IMR-90 (cell line): ENCODE data around the gene NCDN.

Source experiments
- BHLHE40 ChIP-seq: fragments of 150-350 bp; IDR thresholded peaks from 2 replicates; pipeline ENCODE4 v1.6.1; 2016; ENCODE audit warnings: mild to moderate bottlenecking, low read depth, low read length
- CEBPB ChIP-seq: IDR thresholded peaks from 2 replicates; pipeline ENCODE4 v1.6.1; 2012; ENCODE audit warnings: low read depth, low read length, improper control_type of control experiment
- CHD1 ChIP-seq: IDR thresholded peaks from 2 replicates; pipeline ENCODE4 v1.6.1; 2012; ENCODE audit warnings: low read depth, low read length, improper control_type of control experiment
- FOS ChIP-seq: fragments of 150-350 bp; IDR thresholded peaks from 2 replicates; pipeline ENCODE4 v1.6.1; 2016; ENCODE audit warnings: low read depth, low read length
- MAFK ChIP-seq: IDR thresholded peaks from 2 replicates; pipeline ENCODE4 v1.6.1; 2012; ENCODE audit warnings: low read depth, low read length, improper control_type of control experiment
- MXI1 ChIP-seq: IDR thresholded peaks from 2 replicates; pipeline ENCODE4 v1.6.1; 2012; ENCODE audit warnings: low read depth, mild to moderate bottlenecking, low read length, moderate library complexity, borderline replicate concordance
- POLR2A ChIP-seq: IDR thresholded peaks from 2 replicates; pipeline ENCODE4 v1.6.1; 2012; ENCODE audit warnings: mild to moderate bottlenecking, low read depth, low read length
- RAD21 ChIP-seq: IDR thresholded peaks from 2 replicates; pipeline ENCODE4 v1.6.1; 2012; ENCODE audit warnings: low read length, improper control_type of control experiment
- RCOR1 ChIP-seq: IDR thresholded peaks from 2 replicates; pipeline ENCODE4 v1.6.1; 2012; ENCODE audit warnings: mild to moderate bottlenecking, low read length, improper control_type of control experiment; ENCODE audit not compliant: insufficient replicate concordance
- RFX5 ChIP-seq: IDR thresholded peaks from 2 replicates; pipeline ENCODE4 v1.8.0; 2012; ENCODE audit warnings: low read depth, mild to moderate bottlenecking, low read length, moderate library complexity
- SMC3 ChIP-seq: fragments of 150-350 bp; IDR thresholded peaks from 2 replicates; pipeline ENCODE4 v1.6.1; 2016; ENCODE audit warnings: low read depth, mild to moderate bottlenecking, antibody characterized with exemption, low read length, moderate library complexity
- TF ChIP-seq, protein P1 (sequence below): conservative IDR thresholded peaks from 2 replicates; pipeline ENCODE4 v1.5.1; 2012; ENCODE audit warnings: mild to moderate bottlenecking, low read depth, low read length, improper control_type of control experiment
- TF ChIP-seq, protein P2 (sequence below): fragments of 150-350 bp; IDR thresholded peaks from 2 replicates; pipeline ENCODE4 v1.6.1; 2017; ENCODE audit warnings: mild to moderate bottlenecking, antibody characterized with exemption, low read length, low read depth
- TF ChIP-seq, protein P3 (sequence below): fragments of 150-350 bp; IDR thresholded peaks from 2 replicates; pipeline ENCODE4 v1.6.1; 2016; ENCODE audit warnings: low read depth, mild to moderate bottlenecking, low read length, moderate library complexity, borderline replicate concordance

DNA sequence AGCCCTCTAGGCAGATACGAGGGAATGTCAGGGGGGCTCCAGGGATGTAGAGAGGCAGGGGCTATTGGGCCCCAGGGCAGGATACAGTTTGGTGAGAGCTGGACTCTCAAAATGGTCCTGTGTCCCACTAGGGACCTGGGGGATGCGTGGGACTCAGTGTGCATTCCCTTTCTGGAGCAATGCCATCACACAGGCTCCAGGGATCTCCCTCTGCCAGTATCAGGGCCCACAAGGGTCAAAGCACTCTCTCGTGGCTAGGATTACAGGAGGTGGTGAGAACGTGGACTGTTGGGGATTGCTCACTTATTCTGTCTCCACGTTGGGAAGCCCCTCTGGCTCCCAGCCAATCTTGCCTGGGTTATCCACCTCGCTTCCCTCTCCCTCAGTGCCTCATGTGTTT is 26.2 kb upstream of the NCDN start:
- TF ChIP-seq, protein P1, sequence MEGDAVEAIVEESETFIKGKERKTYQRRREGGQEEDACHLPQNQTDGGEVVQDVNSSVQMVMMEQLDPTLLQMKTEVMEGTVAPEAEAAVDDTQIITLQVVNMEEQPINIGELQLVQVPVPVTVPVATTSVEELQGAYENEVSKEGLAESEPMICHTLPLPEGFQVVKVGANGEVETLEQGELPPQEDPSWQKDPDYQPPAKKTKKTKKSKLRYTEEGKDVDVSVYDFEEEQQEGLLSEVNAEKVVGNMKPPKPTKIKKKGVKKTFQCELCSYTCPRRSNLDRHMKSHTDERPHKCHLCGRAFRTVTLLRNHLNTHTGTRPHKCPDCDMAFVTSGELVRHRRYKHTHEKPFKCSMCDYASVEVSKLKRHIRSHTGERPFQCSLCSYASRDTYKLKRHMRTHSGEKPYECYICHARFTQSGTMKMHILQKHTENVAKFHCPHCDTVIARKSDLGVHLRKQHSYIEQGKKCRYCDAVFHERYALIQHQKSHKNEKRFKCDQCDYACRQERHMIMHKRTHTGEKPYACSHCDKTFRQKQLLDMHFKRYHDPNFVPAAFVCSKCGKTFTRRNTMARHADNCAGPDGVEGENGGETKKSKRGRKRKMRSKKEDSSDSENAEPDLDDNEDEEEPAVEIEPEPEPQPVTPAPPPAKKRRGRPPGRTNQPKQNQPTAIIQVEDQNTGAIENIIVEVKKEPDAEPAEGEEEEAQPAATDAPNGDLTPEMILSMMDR = no peak
- TF ChIP-seq POLR2A = no peak
- no peak for TF ChIP-seq RAD21
- TF ChIP-seq FOS = no peak
- TF ChIP-seq SMC3 = no peak
- no peak for TF ChIP-seq CHD1
- TF ChIP-seq CEBPB = no peak
- TF ChIP-seq, protein P2, sequence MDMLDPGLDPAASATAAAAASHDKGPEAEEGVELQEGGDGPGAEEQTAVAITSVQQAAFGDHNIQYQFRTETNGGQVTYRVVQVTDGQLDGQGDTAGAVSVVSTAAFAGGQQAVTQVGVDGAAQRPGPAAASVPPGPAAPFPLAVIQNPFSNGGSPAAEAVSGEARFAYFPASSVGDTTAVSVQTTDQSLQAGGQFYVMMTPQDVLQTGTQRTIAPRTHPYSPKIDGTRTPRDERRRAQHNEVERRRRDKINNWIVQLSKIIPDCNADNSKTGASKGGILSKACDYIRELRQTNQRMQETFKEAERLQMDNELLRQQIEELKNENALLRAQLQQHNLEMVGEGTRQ = no peak
- TF ChIP-seq MXI1 = no peak
- TF ChIP-seq MAFK = no peak
- TF ChIP-seq BHLHE40 = no peak
- no peak for TF ChIP-seq RCOR1
- no peak for TF ChIP-seq RFX5
- TF ChIP-seq, protein P3, sequence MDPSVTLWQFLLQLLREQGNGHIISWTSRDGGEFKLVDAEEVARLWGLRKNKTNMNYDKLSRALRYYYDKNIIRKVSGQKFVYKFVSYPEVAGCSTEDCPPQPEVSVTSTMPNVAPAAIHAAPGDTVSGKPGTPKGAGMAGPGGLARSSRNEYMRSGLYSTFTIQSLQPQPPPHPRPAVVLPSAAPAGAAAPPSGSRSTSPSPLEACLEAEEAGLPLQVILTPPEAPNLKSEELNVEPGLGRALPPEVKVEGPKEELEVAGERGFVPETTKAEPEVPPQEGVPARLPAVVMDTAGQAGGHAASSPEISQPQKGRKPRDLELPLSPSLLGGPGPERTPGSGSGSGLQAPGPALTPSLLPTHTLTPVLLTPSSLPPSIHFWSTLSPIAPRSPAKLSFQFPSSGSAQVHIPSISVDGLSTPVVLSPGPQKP = no peak
